22Rv1 (cell line): ENCODE measurements around the gene CDT1.

Experiments
- CTCF ChIP-seq: fragments of 450-650 bp; IDR thresholded peaks from 2 replicates; pipeline ENCODE4 v1.5.1; 2017; ENCODE audit warnings: mild to moderate bottlenecking
- ZFX ChIP-seq: fragments of 450-650 bp; IDR thresholded peaks from 2 replicates; pipeline ENCODE4 v1.6.1; 2017; ENCODE audit warnings: antibody characterized with exemption, borderline replicate concordance

GRCh38 chr16:88840600-88841215 is 37.1 kb downstream of the CDT1 start:
- TF ChIP-seq CTCF (no peak), ZFX (no peak)
